HFFc6 (cell line): ENCODE data around the gene CHST11. TPM values are rescaled to one million over a fixed set of nuclear protein-coding genes. Genes with fewer than 3 reads are reported as not detected.

ENCODE experiments used
- DNase-seq: peaks from one replicate; pipeline ENCODE4 v3.0.0-alpha.2; 2018
- H3K27ac Mint-ChIP-seq: 2 replicates; pipeline ENCODE4 v1.8.0; 2020; ENCODE audit warnings: mild to moderate bottlenecking, mixed read lengths
- H3K27me3 Mint-ChIP-seq: 2 replicates; pipeline ENCODE4 v1.8.0; 2021; ENCODE audit warnings: mild to moderate bottlenecking, moderate library complexity, mixed read lengths; ENCODE audit not compliant: insufficient read depth
- H3K36me3 Mint-ChIP-seq: 2 replicates; pipeline ENCODE4 v1.8.0; 2021; ENCODE audit warnings: low read depth, mixed read lengths
- H3K4me1 Mint-ChIP-seq: 2 replicates; pipeline ENCODE4 v1.8.0; 2020; ENCODE audit warnings: low read depth, mixed read lengths
- H3K4me3 Mint-ChIP-seq: 2 replicates; pipeline ENCODE4 v1.8.0; 2020; ENCODE audit warnings: mild to moderate bottlenecking, moderate library complexity, mixed read lengths
- H3K9me3 Mint-ChIP-seq: 2 replicates; pipeline ENCODE4 v1.8.0; 2020; ENCODE audit warnings: mild to moderate bottlenecking, mixed read lengths
- total RNA-seq, 6 experiments: library from RNA; stranded (reverse); fragmentation: NEBNext Ultra II Directional; extraction: Animal tissue kit (Norgen Biotek cat#: 25700); gene quantifications; 2 replicates in 1 of 6; 3 replicates in 5 of 6; pipeline ENCODE4 v1.2.3, GENCODE V29; 2021
- TF ChIP-seq, protein P1 (sequence below): fragments of 200-600 bp; sonication (generic); IDR thresholded peaks from 2 replicates; pipeline ENCODE4 v1.5.0; 2021; ENCODE audit warnings: antibody characterized with exemption, mild to moderate bottlenecking

The CHST11 gene
- total RNA-seq, 6 experiments from 2014 or later = 2.4 to 4.3 (median 3.8) TPM

GRCh38 chr12:104689635-104690034 lies 232.9 kb downstream of the CHST11 start:
- Mint-ChIP-seq H3K27me3 (peaks cover 2% of the 10 kb centered on the region; the same call in 1 of the 2 replicates), H3K27ac (no peak overlapping the region)
- TF ChIP-seq, protein P1, sequence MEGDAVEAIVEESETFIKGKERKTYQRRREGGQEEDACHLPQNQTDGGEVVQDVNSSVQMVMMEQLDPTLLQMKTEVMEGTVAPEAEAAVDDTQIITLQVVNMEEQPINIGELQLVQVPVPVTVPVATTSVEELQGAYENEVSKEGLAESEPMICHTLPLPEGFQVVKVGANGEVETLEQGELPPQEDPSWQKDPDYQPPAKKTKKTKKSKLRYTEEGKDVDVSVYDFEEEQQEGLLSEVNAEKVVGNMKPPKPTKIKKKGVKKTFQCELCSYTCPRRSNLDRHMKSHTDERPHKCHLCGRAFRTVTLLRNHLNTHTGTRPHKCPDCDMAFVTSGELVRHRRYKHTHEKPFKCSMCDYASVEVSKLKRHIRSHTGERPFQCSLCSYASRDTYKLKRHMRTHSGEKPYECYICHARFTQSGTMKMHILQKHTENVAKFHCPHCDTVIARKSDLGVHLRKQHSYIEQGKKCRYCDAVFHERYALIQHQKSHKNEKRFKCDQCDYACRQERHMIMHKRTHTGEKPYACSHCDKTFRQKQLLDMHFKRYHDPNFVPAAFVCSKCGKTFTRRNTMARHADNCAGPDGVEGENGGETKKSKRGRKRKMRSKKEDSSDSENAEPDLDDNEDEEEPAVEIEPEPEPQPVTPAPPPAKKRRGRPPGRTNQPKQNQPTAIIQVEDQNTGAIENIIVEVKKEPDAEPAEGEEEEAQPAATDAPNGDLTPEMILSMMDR = no peak

GRCh38 chr12:104691721-104692556 lies 235.2 kb downstream of the CHST11 start:
- Mint-ChIP-seq H3K4me1 (peaks cover 36% of the 10 kb centered on the region), H3K27me3 (peaks cover 2% of the 10 kb centered on the region), H3K36me3 (peaks cover 9% of the 10 kb centered on the region), H3K9me3 (no peaks in the 10 kb centered on the region; the same call in 1 of the 2 replicates), H3K4me3 (no peak overlapping the region), H3K27ac (no peak overlapping the region)
- no peak for DNase-seq
- TF ChIP-seq, protein P1 = no peak

More at GRCh38 chr12:104689635-104690034, 232.9 kb downstream of the CHST11 start:
- peaks cover 27% of the 10 kb centered on the region for H3K4me1 Mint-ChIP-seq
- no peak for DNase-seq
- H3K4me3 Mint-ChIP-seq = no peak overlapping the region
- H3K9me3 Mint-ChIP-seq = no peaks in the 10 kb centered on the region; the same call in 1 of the 2 replicates
- H3K36me3 Mint-ChIP-seq = peaks cover 9% of the 10 kb centered on the region

DNA sequence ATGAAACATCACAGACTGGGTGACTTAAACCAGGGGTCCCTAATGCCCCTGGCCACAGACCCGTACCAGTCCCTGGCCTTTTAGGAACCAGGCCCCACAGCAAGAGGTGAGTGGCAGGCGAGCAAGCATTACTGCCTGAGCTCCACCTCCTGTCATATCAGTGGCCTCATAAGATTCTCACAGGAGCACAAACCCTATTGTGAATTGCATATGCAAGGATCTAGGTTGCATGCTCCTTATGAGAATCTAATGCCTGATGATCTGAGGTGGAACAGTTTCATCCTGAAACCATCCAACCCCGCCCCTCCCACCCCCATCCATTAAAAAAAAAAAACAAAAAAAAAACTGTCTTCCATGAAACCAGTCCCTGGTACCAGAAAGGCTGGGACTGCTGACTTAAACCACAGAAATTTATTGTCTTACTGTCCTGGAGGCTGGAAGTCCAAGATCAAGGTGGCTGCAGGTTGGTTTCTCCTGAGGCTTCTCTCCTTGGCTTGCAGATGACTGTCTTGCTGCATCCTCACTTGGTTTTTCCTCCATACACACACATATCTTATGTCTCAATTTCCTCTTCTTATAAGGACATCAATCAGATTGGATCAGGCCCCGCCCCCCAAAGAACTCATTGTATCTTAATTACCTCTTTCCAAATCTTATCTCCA lies 235.9 kb downstream of the CHST11 start:
- Mint-ChIP-seq H3K27ac (no peak overlapping the region), H3K4me1 (peaks cover 42% of the 10 kb centered on the region)
- TF ChIP-seq, protein P1 = no peak

DNA sequence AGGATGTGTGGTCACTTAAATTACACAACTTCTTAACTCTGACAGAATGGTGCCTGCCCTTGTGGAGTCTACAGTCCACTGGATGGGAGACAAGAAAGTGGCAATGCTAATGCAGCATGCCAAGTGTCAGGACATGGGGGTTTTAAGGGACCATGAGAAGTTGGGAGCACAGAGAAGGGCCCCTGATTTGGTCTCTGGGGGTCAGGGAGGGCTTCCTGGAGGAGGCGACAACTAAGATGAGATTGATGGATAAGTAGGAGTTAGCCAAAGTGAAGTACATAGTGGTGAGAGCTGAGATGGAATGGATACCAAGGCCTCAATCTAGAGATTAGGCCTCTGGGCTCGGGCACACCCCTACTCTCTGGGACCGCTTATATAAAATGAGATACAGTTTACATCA lies 236.7 kb downstream of the CHST11 start:
- TF ChIP-seq, protein P1 = no peak
- H3K4me1 Mint-ChIP-seq = peaks cover 49% of the 10 kb centered on the region
- H3K36me3 Mint-ChIP-seq = peaks cover 9% of the 10 kb centered on the region
- H3K9me3 Mint-ChIP-seq = no peaks in the 10 kb centered on the region; the same call in 1 of the 2 replicates
- no peak overlapping the region for H3K4me3 Mint-ChIP-seq
- H3K27ac Mint-ChIP-seq = no peak overlapping the region
- DNase-seq = no peak
- H3K27me3 Mint-ChIP-seq = peaks cover 2% of the 10 kb centered on the region

More for the DNA sequence above, 235.9 kb downstream of the CHST11 start:
- DNase-seq = no peak
- H3K4me3 Mint-ChIP-seq = no peak overlapping the region
- H3K36me3 Mint-ChIP-seq = peaks cover 9% of the 10 kb centered on the region
- H3K9me3 Mint-ChIP-seq = no peaks in the 10 kb centered on the region; the same call in 1 of the 2 replicates
- H3K27me3 Mint-ChIP-seq = peaks cover 2% of the 10 kb centered on the region

DNA sequence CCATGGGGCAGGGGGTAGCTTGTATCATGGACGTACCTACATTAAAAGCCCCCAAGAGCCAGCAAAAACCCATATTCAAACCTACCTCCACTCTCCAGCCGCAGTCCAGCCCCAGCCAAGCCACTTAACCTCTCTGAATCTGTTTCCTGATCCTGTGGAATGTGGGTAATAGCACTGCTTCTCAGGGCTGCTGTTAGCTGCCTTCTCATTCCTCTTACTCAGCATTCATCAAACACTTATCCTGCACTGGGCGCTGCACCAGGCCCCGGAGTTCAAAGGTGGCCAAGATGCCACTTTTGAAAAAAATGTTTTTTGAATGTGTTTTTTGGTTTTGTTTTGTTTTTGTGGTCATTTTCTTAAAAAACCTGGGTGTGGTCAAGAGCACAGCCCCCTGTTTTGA lies 237.4 kb downstream of the CHST11 start:
- Mint-ChIP-seq H3K27ac (peak overlapping the region; percentile 63; the same call in 1 of the 2 replicates), H3K4me3 (peak overlapping the region; percentile 17; the same call in 1 of the 2 replicates), H3K4me1 (peaks cover 50% of the 10 kb centered on the region), H3K36me3 (peaks cover 9% of the 10 kb centered on the region), H3K27me3 (peaks cover 2% of the 10 kb centered on the region), H3K9me3 (no peaks in the 10 kb centered on the region; the same call in 1 of the 2 replicates)
- TF ChIP-seq, protein P1 = no peak
- DNase-seq = no peak
